CD4-positive, alpha-beta T cell treated with Interleukin-15 for 4 hours (primary cell): ENCODE data around the gene MPHOSPH8.
"Not testable (repeated sequence)": the region's sequence is repeated elsewhere in the genome, so short reads cannot be mapped to it uniquely, and the experiment has no call there.

Experiments used
- DNase-seq: peaks from one replicate; pipeline ENCODE4 v3.0.0-alpha.2; 2020; ENCODE audit warnings: low spot score

Gene MPHOSPH8

DNA sequence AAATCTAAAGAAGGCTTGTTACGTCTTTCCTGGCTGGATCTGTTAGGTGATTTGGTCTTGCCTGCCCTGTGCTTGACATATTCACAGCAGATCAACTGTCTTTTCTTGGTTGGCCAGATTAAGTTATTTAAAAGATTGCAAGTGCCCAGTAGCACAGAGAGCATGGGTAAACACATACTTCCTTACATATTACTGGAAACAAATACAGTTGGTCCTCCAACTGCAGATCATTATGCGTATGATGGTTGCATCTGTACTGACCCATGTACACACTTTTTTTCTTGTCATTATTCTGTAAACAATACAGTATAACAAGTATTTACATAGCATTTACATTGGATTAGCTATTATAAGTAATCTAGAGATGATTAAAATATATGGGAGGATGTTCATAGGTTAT is 9.2 kb upstream of the MPHOSPH8 start:
- no peak for DNase-seq

DNA sequence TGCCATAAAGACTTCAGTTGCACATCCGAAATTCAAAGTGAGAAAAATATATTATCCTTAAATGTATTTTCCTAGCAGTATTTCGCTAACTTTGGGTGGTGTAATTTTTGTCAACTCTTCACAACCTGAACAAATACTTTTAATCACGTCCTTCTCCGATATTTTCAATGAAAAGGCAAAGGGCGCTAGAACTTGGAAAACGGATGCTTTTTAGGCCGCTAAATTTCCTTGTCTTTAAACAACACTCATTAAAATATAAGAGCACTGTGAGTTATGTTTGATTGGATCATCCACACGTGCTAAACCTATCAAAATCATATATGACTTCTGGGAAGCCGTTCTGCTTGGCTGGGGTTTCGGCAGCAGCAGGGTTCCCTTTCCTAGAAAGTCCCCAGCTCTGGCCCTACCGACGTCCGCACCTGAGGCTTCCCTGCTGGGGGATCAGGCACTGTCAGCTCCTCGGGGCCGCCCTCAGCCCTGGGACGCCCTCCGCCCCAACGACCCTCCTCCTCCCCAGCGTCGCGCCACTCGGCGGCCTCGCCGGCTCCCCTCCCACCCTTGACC is 462 bp upstream of the MPHOSPH8 start:
- no peak for DNase-seq

DNA sequence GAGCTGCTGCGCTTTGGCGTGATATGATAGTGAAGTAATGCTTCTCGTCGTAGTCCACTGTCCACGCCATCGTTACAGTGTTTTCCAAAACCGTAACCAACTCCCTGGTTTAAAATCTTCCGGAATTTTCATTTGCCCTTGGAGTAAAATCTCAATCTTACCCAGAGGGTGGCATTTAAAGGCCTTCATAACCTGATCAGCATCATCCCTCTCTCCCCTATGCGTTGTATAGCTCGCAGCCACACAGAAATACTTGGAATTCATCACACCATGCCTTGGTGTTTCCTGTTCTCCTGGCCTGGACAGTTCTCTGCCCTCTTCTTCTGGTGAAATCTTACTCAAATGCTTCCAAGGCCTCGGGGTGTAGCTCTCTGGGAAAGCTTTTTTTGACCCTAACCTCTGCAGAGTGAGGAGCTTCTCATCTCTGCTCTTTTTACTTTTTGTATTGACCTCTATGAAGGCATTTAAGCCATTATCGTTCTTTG is 839 bp downstream of the MPHOSPH8 start:
- DNase-seq, result no peak

DNA sequence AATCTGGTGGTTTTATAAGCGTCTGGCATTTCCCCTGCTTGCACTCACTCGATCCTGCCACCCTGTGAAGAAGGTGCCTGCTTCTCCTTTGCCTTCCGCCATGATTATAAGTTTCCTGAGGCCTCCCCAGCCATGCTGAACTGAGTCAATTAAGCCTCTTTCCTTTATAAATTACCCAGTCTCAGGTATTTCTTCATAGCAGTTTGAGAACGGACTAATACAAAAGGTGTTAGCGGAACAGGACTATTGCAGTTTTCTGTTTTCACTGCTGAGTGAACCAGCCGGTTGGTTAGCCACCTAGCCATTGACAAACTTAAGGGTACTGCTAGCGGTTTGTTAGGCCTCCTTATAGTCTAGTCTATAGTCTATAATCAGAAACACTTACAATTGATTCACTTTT is 2.5 kb downstream of the MPHOSPH8 start:
- DNase-seq, result not testable (repeated sequence)

DNA sequence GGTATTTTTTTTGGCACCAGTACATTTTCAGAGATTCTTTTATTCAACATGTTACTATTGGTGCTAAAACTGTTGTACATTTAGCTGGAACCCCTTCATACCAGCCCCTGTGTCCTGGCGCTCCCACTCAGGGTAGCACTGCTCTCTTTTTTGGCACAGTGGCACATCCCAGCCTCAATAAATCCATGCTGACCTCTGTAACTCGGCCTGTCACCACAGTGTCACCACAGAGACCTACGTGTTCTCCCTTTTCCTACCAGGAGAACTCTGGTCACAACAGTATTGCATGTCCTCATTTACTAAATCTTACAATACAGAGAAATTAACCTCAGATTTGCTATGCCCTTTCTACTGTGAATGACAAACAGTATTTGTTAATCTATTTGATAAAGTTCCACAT is 10.2 kb downstream of the MPHOSPH8 start:
- no peak for DNase-seq

DNA sequence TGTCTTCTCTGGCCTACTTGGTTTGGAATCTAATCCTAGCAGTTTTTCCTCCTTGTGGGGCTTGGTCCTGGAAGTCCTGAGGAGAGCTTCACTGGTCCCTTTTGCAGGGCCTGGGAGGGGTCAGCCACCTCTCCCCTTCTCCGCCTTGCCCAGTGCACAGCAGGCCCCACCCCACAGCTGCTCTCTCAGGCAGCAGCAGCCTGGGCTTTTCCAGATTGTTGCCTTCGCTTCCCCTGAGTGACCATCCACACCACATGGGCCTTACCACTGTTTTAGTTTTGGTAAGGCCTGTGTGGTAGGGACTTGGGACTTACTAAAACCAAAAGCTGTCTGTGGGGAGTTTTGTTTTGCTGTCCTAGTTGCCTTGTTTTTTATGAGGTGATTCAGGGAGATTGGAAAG is 11.5 kb downstream of the MPHOSPH8 start:
- DNase-seq, result no peak

DNA sequence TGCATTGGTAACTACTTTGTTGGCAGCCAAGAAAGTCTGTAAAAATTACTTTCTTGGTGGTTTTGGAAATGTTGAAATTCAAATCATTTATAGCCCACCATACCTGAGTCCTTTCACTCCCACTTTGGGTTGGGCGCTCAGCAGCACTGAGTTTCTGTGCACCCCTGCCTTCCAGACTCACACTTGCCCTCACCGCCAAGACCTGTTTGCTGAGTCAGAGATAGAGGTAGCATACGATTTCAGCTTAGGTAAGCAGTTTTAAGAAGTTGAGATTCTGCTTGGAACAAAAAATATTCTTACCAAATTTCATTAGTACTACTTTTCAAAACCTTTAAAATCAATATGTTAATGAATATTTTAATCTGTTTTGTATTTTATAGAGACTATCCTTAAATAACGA is 12.6 kb downstream of the MPHOSPH8 start:
- DNase-seq, result no peak

DNA sequence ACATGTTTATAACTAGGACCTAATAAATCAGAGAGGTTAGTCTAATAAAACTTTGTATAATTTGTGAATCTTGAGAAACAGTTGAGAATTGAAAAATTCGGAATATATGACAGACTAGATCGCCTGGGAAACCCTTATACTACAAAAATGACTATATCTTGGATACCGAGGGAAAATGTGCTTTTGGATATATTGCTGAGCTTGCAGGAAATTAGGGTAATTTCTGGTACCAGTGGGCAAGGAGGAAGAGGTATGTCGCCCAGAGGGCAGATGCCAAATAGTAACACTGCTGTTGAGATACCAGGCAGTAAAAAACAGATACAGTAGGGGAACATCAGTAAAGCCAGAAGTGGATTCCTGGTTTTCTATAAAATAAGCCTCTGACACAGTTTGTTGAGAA is 17.3 kb downstream of the MPHOSPH8 start:
- DNase-seq, result no peak

DNA sequence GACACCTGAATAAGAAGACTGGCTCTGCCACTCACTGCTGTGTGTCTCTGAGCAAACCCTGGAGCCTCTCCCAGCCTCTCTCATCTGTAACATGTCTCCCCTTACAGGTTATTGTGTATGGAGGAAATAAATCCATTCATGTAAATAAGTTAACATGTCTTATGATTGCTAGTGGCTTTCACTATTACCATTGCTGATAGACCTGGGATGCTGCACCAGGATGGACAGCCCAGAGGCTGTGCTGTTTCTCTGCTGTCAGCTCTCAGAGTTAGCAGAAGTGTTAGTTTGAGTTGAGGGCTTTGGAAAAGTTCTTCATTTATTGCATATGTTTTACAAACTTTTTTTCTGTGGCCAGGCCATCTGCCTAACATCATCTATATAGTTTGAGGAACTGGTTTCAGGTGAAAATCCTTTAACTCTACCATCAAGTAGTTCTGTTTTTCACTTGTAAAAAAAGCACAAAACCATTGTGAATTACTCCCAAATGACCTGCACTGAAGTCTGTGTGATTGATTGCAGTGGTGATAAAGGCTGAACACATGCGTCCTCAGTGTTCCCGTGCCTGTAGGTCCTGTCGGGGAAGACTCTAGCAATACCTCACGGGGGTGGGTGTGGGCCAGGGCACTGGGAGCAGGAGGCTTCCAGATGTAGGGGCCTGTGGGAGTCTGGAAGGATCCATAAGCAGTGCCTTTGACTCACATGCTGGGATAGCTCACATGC is 24.6 kb downstream of the MPHOSPH8 start:
- no peak for DNase-seq

DNA sequence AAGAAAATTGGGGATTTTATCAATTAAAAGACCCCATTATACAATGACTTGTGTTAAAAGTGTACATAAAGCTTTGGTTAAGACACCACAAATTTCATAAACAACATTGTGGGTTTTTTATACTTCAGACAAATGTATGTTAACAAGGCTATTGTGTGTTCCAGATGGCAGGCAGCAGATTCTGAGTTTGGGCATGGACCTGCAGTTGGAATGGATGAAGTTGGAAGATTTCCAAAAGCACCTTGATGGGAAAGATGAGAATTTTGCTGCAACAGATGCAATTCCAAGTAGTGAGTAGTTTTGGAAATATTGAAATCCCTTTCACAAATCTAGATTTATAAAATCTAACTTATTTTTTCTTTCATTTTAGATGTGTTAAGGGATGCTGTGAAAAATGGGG is 25.4 kb downstream of the MPHOSPH8 start:
- DNase-seq, result no peak

DNA sequence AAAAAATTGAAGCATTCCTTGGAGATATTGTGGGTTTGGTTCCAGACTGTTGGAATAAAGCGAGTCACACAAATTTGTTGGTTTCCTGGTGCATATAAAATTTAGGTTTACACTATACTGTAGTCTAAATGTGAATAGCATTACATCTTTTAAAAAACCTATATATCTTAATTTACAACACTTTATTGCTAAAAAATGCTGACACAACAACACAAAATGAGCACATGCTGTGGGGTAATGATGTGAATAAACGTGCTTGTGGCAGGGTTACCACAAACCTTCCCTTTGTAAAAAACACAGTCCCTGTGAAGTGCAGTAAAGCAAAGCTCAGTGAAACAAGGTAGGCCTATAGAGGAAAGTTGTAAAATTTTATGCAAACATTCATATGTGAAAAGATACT is 27.7 kb downstream of the MPHOSPH8 start:
- no peak for DNase-seq

DNA sequence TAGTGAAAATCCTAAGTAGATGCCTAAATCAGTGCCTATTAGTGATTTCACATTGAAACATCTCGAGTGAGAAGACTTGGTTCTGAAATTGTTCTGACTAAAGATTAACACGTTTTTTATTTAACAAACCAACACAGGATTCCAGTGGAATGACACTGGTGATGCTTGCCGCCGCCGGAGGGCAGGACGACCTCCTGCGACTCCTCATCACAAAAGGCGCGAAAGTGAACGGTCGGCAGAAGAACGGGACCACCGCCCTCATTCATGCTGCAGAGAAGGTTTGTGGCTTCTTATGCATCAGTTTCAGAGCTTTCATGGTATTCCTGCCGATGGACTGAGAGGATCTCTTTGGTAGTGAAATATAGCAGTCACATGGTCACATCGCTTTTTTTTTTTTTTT is 28.1 kb downstream of the MPHOSPH8 start:
- DNase-seq, result no peak

DNA sequence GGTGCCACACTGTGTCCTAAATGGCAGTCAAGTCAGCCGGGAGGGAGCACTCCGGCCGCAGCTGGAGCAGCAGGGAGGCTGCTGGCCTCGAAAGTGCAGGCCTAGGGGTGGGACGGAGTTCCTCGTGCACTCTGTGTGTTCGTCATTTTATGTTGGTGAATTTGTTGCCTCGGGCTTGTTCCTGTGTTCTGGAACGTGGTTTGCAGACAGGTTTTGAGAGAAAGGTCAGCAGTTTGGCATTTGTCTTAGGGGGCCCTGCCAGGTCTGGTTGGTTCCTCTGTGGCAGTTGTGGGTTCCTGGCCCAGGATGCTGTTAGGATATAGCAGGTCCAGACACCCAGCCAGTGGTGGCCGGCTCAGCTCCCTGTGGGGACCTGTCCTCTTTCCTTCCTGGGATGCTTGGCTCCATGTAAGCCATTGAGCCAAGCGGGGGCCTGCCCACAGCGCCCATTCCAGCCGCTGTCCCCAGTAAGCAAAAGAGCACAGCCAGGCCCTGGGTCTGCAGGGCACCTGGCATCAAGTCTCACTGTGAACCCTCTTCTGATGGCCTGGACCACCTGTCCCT is 30.0 kb downstream of the MPHOSPH8 start:
- no peak for DNase-seq

DNA sequence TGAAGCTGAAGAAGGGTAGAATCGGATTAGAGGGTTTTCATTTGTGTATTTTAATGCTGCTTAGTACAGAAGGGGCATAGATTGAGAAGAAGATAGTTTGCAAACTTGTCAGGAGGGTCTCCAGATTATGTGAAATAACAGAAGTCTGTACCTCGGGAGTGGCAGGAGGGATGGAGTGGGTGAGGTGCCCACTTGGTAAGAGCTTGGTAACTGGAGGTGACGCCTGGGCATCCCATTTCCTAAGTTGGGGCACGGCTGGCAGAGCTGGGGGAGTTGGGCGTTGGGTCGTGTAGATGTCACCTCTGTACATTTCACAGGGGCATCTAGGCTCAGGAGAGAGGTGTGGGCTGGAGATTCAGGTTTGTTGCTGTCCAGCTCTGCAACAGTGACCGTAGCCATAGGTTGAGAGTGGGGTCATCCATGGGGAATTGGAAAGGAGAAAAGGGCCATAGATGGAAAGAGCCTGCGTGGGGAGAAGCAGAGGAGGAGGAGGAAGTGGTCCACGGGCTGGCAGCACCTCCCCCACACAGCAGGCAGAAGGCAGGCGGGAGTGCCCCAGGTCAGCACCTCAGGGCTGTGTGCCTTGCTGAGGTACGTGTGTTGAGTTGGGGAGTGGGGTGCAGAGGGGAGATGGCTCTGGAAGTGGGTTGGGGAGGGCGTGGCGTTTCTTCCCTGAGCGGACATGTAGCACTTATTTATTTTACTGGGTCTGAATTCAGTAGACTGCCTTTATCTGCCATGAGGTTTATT is 31.2 kb downstream of the MPHOSPH8 start:
- DNase-seq, result no peak

DNA sequence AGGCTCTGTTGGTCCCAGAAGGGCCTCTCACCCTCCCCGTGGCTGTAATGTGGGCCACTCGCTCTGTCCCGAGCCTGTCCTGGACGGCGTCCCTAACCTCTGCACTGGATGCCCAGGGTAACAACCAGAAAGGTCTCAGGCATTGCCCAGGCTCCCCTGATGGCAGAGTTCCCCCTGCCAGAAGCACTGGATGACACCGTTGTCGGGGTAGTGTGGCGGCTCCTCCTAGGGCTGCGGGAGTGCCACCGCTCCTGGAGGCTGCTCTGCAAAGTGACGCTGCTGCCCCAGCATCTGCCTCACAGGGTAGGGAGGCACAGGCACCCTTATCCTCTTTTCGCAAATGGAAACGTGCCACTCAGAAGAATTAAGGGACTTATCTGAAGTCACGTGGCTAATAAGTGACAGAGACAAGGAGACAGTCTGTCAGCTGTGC is 32.0 kb downstream of the MPHOSPH8 start:
- DNase-seq, result no peak

DNA sequence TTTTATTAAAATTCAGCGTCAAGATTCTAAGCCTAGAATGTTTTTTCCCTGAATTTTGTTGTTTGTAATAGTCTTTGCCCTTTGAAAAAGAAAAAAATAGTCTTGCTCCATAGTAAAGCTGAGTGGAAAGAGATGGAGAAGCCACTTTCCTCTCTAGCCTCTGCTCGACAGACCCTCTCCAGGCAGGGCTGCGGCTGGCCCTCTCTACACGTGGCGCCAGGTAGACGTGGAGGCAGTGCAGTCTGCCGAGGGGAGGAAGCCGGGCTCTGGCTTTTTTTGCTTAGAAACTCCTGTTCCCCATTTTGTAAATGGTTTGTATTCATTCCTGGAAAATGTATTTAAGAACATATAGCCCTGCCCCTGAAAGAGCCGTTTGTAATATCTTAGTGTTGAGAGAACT is 35.3 kb downstream of the MPHOSPH8 start:
- no peak for DNase-seq

DNA sequence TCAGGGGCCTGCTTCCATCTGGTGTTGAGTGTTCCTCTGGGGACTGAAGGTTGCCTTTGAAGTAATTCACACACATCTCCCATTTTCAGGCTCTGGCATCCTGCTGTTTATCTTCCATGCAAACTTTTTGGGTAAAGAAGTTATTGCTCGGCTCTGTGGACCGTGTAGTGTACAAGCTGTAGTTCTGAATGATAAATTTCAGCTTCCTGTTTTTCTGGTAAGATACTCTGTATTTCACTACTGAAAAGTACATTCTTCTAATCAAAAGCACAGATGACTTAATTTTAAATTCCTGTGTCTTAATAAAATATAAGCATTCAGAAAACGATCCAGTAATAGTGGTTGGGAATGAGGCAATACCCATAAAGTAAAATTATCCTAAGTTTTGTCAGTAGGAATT is 36.7 kb downstream of the MPHOSPH8 start:
- no peak for DNase-seq

DNA sequence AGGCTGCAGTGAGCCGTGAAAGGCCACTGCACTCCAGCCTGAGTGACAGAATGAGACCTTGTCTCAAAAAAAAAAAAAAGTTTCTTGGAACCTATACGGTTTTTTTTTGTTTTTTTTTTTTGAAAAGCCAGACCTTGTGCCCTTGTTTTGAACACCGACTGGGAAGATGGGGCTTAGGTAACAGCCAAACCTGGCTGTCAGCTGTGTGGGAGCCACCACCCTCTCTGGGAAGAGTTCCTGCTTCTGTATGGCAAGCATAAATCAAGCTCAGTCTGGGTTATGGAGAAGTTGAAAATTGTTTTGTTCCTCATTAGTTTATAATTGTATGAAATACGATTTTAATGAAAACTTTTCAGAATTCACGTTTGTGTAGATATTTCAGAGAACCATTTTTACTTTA is 39.5 kb downstream of the MPHOSPH8 start:
- DNase-seq, result no peak

DNA sequence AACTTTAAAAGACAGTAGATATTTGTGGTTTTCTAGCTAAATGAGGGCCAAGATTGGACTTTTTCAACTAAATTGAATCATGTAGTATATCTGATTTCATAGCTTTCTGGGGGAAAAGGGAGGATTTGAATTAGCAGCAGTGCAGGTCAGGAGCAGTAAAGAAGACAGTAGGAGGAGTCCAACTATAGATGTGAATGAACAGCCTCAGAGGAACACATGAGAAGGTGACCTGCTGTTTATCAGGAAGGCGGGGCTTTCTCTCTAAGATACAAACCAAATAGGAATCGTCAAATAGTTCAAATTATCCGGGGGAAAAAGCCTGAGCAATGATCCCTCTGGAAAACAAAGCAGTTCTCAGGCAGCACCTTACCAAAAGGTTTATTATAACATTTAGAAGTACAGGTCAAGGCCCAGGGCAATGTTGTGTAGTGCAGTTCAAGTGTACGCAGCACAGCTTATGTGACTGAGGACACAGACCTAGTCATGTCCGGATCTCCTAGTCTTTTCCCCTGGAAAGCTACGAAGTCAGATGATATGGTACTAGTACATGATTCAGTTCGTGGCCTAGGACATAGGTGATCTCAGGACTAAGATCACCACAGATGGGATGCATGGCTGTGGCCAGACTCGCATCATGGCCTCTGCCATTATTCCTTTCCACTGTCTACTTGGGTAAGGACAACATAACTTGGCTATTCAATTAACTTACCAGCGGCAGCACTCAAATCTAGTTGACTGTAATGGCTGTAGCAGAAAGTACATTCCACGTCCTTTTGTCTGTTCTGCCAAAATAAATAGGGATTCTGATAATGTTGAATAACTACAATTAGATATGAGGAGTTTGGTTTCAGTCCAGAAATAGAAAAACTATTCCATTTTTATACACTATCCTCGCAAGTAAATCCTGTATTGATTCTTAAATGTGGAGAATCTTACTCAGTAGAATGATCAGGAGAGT is 40.3 kb downstream of the MPHOSPH8 start:
- DNase-seq, result no peak

DNA sequence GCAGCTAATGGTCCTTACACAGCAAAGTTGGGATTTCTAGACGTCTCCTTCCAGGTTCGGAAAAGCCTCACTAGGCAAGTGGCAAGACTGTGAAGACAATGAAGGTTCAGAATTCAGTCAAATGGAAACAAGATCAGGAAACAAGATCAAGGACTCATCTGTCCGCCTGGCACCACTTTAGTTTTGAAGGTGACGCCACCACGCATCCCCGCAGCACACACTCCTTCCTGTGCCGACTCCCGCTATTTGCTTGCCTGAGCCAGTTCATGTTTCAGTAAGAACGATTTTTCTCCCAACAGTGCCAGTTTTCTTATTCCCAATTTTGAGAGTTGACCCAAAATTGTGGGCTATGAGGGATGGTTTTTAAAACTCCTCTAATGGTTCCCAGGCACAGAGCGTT is 41.4 kb downstream of the MPHOSPH8 start:
- DNase-seq, result no peak

DNA sequence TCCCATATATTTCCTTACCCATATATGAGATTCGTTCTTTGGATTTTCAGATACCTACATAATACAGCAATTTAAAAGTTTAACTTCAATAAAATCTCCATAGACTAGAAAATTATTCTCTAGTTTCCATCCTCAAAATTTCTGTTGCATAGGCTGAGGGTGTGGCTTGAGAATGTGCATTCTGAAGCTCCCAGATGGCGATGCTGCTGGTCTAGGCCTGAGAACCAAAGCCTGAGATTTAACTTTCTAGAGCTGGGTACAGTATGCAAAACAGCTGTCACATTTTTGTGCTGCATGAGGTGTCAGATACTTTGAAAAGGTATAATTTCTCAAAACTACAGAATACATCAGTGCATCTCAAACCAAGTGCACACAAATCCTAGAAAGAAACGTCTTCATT is 42.7 kb downstream of the MPHOSPH8 start:
- DNase-seq, result no peak

DNA sequence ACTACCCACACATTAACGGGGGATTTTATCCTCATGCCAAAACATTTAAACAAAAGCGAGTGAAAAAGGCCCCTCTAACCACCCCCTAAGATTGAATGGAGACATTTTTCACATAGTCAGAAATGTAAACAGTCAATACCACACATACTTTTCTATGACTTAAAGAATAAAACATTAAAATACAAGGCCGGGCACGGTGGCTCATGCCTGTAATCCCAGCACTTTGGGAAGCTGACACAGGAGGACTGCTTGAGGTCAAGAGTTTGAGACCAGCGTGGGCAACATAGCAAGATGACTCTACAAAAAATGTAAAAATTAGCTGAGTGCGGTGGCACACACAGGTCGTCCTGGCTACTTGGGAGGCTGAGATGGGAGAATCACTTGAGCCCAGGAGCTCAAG is 47.3 kb downstream of the MPHOSPH8 start:
- no peak for DNase-seq
